ENCODE data around the gene IPO11. TPM values are rescaled to one million over a fixed set of nuclear protein-coding genes. Genes with fewer than 3 reads are reported as not detected.
"Not testable (repeated sequence)": the region's sequence is repeated elsewhere in the genome, so short reads cannot be mapped to it uniquely, and the experiment has no call there.

The IPO11 gene
- total RNA-seq, 1 donor from 2014 or later = 30.3 TPM

DNA sequence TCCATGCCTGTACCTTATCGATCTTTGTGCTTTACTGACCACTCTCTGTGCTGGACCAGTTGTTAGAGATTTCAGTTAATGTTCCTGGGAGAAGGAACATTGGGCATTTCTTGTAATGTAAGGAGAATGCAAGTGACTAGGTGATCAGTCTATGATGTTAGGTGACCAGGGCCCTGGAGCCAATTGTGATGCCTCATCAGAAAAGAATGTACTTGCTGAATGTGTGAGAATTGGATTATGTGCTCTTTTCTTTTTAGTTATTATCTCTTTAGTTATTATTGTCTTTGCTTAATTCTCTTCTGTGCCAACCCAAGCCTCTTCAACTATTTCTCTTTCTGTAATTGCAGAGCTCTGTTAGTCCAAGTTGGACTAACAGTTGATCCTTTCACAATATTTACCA lies 258.9 kb downstream of the IPO11 start:
- no peaks in the 10 kb centered on the region for H3K27me3 ChIP-seq (ENCODE audit: low read depth)
- intact Hi-C loops (cut with micrococcal nuclease) = no loop called here
- no peaks in the 10 kb centered on the region for H3K36me3 ChIP-seq
- no peak overlapping the region for H3K27ac ChIP-seq (replicated peaks)
- peaks cover 4% of the 10 kb centered on the region for H3K4me1 ChIP-seq
- peaks cover 13% of the 10 kb centered on the region for H3K9me3 ChIP-seq (replicated peaks)
- TF ChIP-seq, protein P1, sequence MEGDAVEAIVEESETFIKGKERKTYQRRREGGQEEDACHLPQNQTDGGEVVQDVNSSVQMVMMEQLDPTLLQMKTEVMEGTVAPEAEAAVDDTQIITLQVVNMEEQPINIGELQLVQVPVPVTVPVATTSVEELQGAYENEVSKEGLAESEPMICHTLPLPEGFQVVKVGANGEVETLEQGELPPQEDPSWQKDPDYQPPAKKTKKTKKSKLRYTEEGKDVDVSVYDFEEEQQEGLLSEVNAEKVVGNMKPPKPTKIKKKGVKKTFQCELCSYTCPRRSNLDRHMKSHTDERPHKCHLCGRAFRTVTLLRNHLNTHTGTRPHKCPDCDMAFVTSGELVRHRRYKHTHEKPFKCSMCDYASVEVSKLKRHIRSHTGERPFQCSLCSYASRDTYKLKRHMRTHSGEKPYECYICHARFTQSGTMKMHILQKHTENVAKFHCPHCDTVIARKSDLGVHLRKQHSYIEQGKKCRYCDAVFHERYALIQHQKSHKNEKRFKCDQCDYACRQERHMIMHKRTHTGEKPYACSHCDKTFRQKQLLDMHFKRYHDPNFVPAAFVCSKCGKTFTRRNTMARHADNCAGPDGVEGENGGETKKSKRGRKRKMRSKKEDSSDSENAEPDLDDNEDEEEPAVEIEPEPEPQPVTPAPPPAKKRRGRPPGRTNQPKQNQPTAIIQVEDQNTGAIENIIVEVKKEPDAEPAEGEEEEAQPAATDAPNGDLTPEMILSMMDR (IDR thresholded peaks at IDR 0.05; ENCODE audit: borderline replicate concordance) = no peak
- no peak overlapping the region for H3K4me3 ChIP-seq
- DNase-seq = no peak

GRCh38 chr5:62676596-62676995 lies 264.0 kb downstream of the IPO11 start:
- H3K4me3 ChIP-seq; H3K4me1 ChIP-seq; H3K27ac ChIP-seq (replicated peaks); intact Hi-C loops (cut with micrococcal nuclease); H3K27me3 ChIP-seq (ENCODE audit: low read depth); H3K36me3 ChIP-seq; DNase-seq: not testable (repeated sequence)
- H3K9me3 ChIP-seq (replicated peaks) = peaks cover 38% of the 10 kb centered on the region

Other genes with a start within 250 kb of the IPO11 start
- 9.7 TPM for gene KIF2A, start 106.6 kb upstream of the IPO11 start, total RNA-seq
- 16.9 TPM for gene DIMT1, start 8.9 kb upstream of the IPO11 start, total RNA-seq
- 0.77 TPM for gene LRRC70, start 166.1 kb downstream of the IPO11 start, total RNA-seq